ENCODE results near the gene BICDL1. TPM values are rescaled to one million over a fixed set of nuclear protein-coding genes. Genes with fewer than 3 reads are reported as not detected.

The BICDL1 gene
- total RNA-seq, 4 donors from 2014 or later = 0.47 to 13.9 (median 1.2) TPM

DNA sequence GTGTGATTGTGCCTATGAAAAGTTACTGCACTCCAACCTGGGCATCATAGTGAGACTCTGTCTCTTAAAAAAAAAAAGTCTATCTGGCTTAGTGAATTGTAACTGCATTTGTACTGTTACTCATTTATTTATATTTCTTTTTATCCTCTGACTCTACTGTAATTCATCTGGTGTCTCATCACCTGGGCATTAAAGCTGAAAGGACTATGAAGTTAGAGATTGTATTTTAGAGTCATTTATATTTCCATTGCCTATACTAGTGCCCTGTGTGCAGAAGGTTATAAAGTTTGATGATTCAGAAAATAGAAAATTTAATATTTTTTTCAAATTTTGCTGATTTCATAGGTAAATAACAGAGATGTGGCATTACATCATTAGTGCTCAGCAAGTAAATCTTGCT, 30.2 kb downstream of the BICDL1 start:
- Histone ChIP-seq H3K4me1 (no peaks in the 10 kb centered on the region), H3K9me3 (peaks cover 0 to 13% (median 0%) of the 10 kb centered on the region in 3 donors), H3K36me3 (no peaks in the 10 kb centered on the region), H3K4me3 (no peak overlapping the region), H3K27ac (no peak overlapping the region), H3K27me3 (no peaks in the 10 kb centered on the region)
- ATAC-seq = no peak
- TF ChIP-seq, protein P1, sequence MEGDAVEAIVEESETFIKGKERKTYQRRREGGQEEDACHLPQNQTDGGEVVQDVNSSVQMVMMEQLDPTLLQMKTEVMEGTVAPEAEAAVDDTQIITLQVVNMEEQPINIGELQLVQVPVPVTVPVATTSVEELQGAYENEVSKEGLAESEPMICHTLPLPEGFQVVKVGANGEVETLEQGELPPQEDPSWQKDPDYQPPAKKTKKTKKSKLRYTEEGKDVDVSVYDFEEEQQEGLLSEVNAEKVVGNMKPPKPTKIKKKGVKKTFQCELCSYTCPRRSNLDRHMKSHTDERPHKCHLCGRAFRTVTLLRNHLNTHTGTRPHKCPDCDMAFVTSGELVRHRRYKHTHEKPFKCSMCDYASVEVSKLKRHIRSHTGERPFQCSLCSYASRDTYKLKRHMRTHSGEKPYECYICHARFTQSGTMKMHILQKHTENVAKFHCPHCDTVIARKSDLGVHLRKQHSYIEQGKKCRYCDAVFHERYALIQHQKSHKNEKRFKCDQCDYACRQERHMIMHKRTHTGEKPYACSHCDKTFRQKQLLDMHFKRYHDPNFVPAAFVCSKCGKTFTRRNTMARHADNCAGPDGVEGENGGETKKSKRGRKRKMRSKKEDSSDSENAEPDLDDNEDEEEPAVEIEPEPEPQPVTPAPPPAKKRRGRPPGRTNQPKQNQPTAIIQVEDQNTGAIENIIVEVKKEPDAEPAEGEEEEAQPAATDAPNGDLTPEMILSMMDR (IDR thresholded peaks at IDR 0.05) = no peak
- TF ChIP-seq EP300 (IDR thresholded peaks at IDR 0.05) (no peak), POLR2A (IDR thresholded peaks at IDR 0.05) (no peak), POLR2AphosphoS5 (IDR thresholded peaks at IDR 0.05) (no peak)

DNA sequence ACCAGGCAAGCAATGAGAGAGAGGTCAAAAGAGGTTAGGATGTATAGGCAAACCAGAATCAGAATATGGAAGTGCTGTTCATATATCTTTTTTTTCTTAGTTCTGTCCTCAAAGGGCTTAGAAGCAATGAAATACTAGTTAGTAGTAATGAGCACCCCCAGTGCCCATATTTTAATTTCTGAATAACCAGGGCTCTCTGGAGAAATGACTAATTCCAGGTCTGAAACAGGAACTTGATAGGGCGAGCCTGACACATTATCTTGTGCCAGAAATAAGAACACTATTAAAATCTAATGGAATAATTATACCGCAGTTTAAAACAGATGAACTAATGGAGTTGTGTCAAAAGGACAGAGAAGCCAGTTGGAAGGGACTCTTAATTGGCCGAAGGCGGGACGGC, 30.9 kb downstream of the BICDL1 start:
- Histone ChIP-seq H3K27ac (no peak overlapping the region), H3K9me3 (peaks cover 0 to 17% (median 0%) of the 10 kb centered on the region in 3 donors), H3K4me3 (no peak overlapping the region), H3K36me3 (no peaks in the 10 kb centered on the region), H3K27me3 (no peaks in the 10 kb centered on the region), H3K4me1 (no peaks in the 10 kb centered on the region)
- WGBS, 2 donors (ENCODE audit: low coverage in 1 of 2) = 43 to 88% methylated on average over 5 of the region's 5 CpGs
- no peak for ATAC-seq
- TF ChIP-seq EP300 (IDR thresholded peaks at IDR 0.05) = no peak
- no peak for TF ChIP-seq POLR2A (IDR thresholded peaks at IDR 0.05)
- TF ChIP-seq POLR2AphosphoS5 (IDR thresholded peaks at IDR 0.05) = no peak
- TF ChIP-seq, protein P1 (IDR thresholded peaks at IDR 0.05) = no peak

DNA sequence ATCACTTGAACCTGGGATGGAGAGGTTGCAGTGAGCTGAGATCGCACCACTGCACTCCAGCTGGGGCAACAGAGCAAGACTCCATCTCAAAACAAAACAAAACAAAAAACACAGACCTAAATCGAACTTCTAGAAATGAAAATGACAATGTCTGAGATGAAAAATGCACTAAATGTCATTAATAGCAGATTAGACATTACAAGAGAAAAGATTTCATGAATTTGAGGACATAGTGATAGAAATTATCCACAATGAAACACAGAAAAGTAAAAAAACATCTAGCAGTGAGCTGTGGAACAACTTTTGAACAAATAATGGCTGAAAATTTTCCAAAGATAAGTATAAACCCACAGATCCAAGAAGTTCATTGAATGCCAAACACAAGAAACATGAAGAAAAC, 35.2 kb downstream of the BICDL1 start:
- Histone ChIP-seq H3K27ac (no peak overlapping the region), H3K27me3 (no peaks in the 10 kb centered on the region), H3K4me3 (no peak overlapping the region), H3K4me1 (no peaks in the 10 kb centered on the region), H3K36me3 (no peaks in the 10 kb centered on the region), H3K9me3 (peaks cover 0 to 15% (median 0%) of the 10 kb centered on the region in 3 donors)
- TF ChIP-seq, protein P1 (IDR thresholded peaks at IDR 0.05) = no peak
- TF ChIP-seq POLR2AphosphoS5 (IDR thresholded peaks at IDR 0.05) (no peak), EP300 (IDR thresholded peaks at IDR 0.05) (no peak), POLR2A (IDR thresholded peaks at IDR 0.05) (no peak)
- 71 to 100% methylated on average over 2 of the region's 2 CpGs for WGBS, 2 donors (ENCODE audit: low coverage in 1 of 2)
- ATAC-seq = no peak

DNA sequence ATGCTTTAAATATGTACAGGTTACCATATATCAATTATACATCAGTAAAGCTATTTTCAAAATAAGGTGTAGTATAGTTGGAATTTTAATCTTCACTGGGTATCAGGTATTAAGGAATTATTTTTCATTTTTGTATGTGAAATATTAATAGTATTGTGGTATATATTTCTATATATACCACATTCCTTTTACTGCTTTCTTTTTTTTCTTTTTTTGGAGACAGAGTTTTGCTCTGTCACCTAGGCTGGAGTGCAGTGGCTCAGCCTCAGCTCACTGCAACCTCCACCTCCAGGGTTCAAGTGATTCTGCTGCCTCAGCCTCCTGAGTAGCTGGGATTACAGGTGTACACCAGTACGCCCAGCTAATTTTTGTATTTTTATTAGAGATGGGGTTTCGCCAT, 36.6 kb downstream of the BICDL1 start:
- WGBS, 2 donors (ENCODE audit: low coverage in 1 of 2) = 88 to 89% methylated on average over 2 of the region's 2 CpGs
- no peak overlapping the region for H3K27ac ChIP-seq
- H3K9me3 ChIP-seq = peaks cover 0 to 15% (median 0%) of the 10 kb centered on the region in 3 donors
- no peak overlapping the region for H3K4me3 ChIP-seq
- no peaks in the 10 kb centered on the region for H3K36me3 ChIP-seq
- TF ChIP-seq POLR2AphosphoS5 (IDR thresholded peaks at IDR 0.05) (no peak), EP300 (IDR thresholded peaks at IDR 0.05) (no peak), POLR2A (IDR thresholded peaks at IDR 0.05) (no peak)
- TF ChIP-seq, protein P1 (IDR thresholded peaks at IDR 0.05) = no peak
- no peaks in the 10 kb centered on the region for H3K4me1 ChIP-seq
- H3K27me3 ChIP-seq = no peaks in the 10 kb centered on the region
- no peak for ATAC-seq

DNA sequence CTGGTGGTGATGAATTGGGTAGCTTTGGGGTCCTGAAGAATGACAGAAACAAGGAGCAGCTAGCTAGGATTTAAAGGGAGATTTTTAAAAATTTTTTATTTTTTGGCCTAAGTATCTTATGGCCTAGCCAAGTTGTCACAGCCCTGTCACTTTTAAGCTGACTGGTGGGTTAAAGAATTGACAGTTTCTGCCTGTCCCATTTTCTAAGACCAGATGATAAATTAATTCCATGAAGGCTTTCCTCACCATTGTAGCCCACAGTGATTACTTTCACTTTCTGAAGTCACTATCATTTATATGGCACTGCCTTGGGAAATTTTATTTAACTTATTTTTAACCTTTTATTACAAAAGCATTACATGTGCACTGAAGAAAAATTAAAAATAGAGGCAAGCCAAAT, 43.2 kb downstream of the BICDL1 start:
- Histone ChIP-seq H3K9me3 (no peaks in the 10 kb centered on the region), H3K4me1 (no peaks in the 10 kb centered on the region), H3K27me3 (no peaks in the 10 kb centered on the region), H3K27ac (no peak overlapping the region), H3K36me3 (no peaks in the 10 kb centered on the region), H3K4me3 (no peak overlapping the region)
- no peak for ATAC-seq
- TF ChIP-seq EP300 (IDR thresholded peaks at IDR 0.05) (no peak), POLR2AphosphoS5 (IDR thresholded peaks at IDR 0.05) (no peak), POLR2A (IDR thresholded peaks at IDR 0.05) (no peak)
- TF ChIP-seq, protein P1 (IDR thresholded peaks at IDR 0.05) = no peak
